H1 (cell line): ENCODE results near the gene YOD1. TPM values are rescaled to one million over a fixed set of nuclear protein-coding genes. Genes with fewer than 3 reads are reported as not detected.

Experiments used
- CTCF ChIA-PET: fragments of 300-600 bp; sonication (Branson Sonifier 250); formaldehyde crosslinking; loops from one replicate; lab custom pipeline; 2021; ENCODE audit not compliant: partially characterized antibody; lab: Charles Lee
- POLR2A ChIA-PET: fragments of 300-600 bp; sonication (Branson Sonifier 250); formaldehyde crosslinking; loops from one replicate; lab custom pipeline; 2021; ENCODE audit warnings: inconsistent platforms; ENCODE audit not compliant: partially characterized antibody; lab: Charles Lee
- DNase-seq, 2 experiments: peaks; one replicate each; pipeline versions ENCODE4 v3.0.0 to v3.0.0-alpha.2; 2010 to 2022; ENCODE audit warnings: low spot score in 2 of 2, low read depth in 1 of 2, mixed read lengths in 1 of 2
- FAIRE-seq: peaks from 2 replicates; lab custom pipeline; 2011; peaks lifted over from hg19 to GRCh38; lab: Jason Lieb, UNC
- H2AFZ ChIP-seq: 2 replicates; pipeline ENCODE4 v1.8.1; 2012; ENCODE audit warnings: low read length, inconsistent platforms
- H2AK5ac ChIP-seq: 2 replicates; pipeline ENCODE4 v1.6.1; 2013; ENCODE audit warnings: low read depth, low read length
- H2BK120ac ChIP-seq: replicated peaks from 2 replicates; pipeline ENCODE3; 2013; ENCODE audit warnings: low read depth, low read length, inconsistent platforms
- H2BK12ac ChIP-seq: 2 replicates; pipeline ENCODE4 v1.6.1; 2013; ENCODE audit warnings: low read depth, low read length
- H2BK15ac ChIP-seq: 2 replicates; pipeline ENCODE4 v1.6.1; 2013; ENCODE audit warnings: low read length
- H2BK20ac ChIP-seq: 2 replicates; pipeline ENCODE4 v1.6.1; 2013; ENCODE audit warnings: low read length
- H2BK5ac ChIP-seq: 2 replicates; pipeline ENCODE4 v1.6.1; 2013; ENCODE audit warnings: low read depth, low read length
- H3K14ac ChIP-seq: 2 replicates; pipeline ENCODE4 v1.6.1; 2013; ENCODE audit warnings: inconsistent platforms; ENCODE audit not compliant: insufficient read length
- H3K18ac ChIP-seq: 2 replicates; pipeline ENCODE4 v1.6.1; 2013; ENCODE audit warnings: low read length; ENCODE audit errors: extremely low read depth
- H3K23ac ChIP-seq: 2 replicates; pipeline ENCODE4 v1.6.1; 2013; ENCODE audit warnings: inconsistent platforms; ENCODE audit not compliant: insufficient read length
- H3K23me2 ChIP-seq: 2 replicates; pipeline ENCODE4 v1.6.1; 2013; ENCODE audit warnings: low read depth, low read length
- H3K27ac ChIP-seq: 2 replicates; pipeline ENCODE4 v1.6.1; 2011; ENCODE audit warnings: low read depth, low read length, inconsistent platforms
- H3K27me3 ChIP-seq, 4 experiments: replicated peaks in 1 of 4; 1 replicate in 1 of 4; 2 replicates in 3 of 4; pipeline versions ENCODE4 v1.6.1 to v1.8.1; 2011 to 2013; ENCODE audit warnings: low read length in 3 of 4, mild to moderate bottlenecking in 3 of 4, inconsistent platforms in 2 of 4, mixed read lengths in 2 of 4, moderate library complexity in 1 of 4; ENCODE audit not compliant: control insufficient read depth in 3 of 4, insufficient read depth in 3 of 4; ENCODE audit errors: extremely low read depth in 1 of 4
- H3K36me3 ChIP-seq, 4 experiments: 2 replicates each; pipeline versions ENCODE4 v1.6.1 to v1.8.1; 2011 to 2013; ENCODE audit warnings: mild to moderate bottlenecking in 4 of 4, low read length in 3 of 4, moderate library complexity in 2 of 4, control low read depth in 1 of 4, inconsistent platforms in 1 of 4; ENCODE audit not compliant: insufficient read depth in 4 of 4, control insufficient read depth in 2 of 4
- H3K4ac ChIP-seq: replicated peaks from 2 replicates; pipeline ENCODE3; 2013; ENCODE audit warnings: low read length, low read depth, mixed read lengths, inconsistent platforms; ENCODE audit not compliant: insufficient read length
- H3K4me1 ChIP-seq, 4 experiments: replicated peaks in 1 of 4; 1 replicate in 1 of 4; 2 replicates in 3 of 4; pipeline versions ENCODE4 v1.6.1 to v1.8.1; 2011 to 2013; ENCODE audit warnings: low read length in 3 of 4, inconsistent platforms in 2 of 4, mixed read lengths in 1 of 4; ENCODE audit not compliant: insufficient read depth in 4 of 4, control insufficient read depth in 3 of 4
- H3K4me2 ChIP-seq, 2 experiments: 2 replicates each; pipeline versions ENCODE4 v1.6.1 to v1.8.1; 2011 to 2013; ENCODE audit warnings: low read depth in 2 of 2, low read length in 2 of 2, control low read depth in 1 of 2, inconsistent platforms in 1 of 2, mild to moderate bottlenecking in 1 of 2; ENCODE audit not compliant: insufficient read depth in 1 of 2
- H3K4me3 ChIP-seq, 4 experiments: fragments of 200-600, 300-600 bp in 1 of 4; sonication (generic), shearing (Covaris generic), sonication (Bioruptor Twin) in 1 of 4; 2 replicates each; pipeline versions ENCODE4 v1.5.1 to v1.8.1; 2011 to 2016; ENCODE audit warnings: low read length in 4 of 4, low read depth in 3 of 4, control low read depth in 2 of 4, inconsistent platforms in 2 of 4, mild to moderate bottlenecking in 2 of 4, mixed read lengths in 1 of 4, moderate library complexity in 1 of 4; ENCODE audit not compliant: insufficient read depth in 2 of 4; ENCODE audit errors: extremely low read depth in 1 of 4
- H3K56ac ChIP-seq: replicated peaks from 2 replicates; pipeline ENCODE3; 2013; ENCODE audit warnings: low read depth, mild to moderate bottlenecking, mixed read lengths, low read length, inconsistent platforms; ENCODE audit not compliant: insufficient read length
- H3K79me1 ChIP-seq: 2 replicates; pipeline ENCODE4 v1.6.1; 2013; ENCODE audit warnings: low read depth, low read length, control low read depth
- H3K79me2 ChIP-seq, 2 experiments: 2 replicates each; pipeline versions ENCODE4 v1.6.1 to v1.8.1; 2012 to 2013; ENCODE audit warnings: low read length in 2 of 2, mild to moderate bottlenecking in 2 of 2, inconsistent platforms in 1 of 2; ENCODE audit not compliant: insufficient read depth in 2 of 2, control insufficient read depth in 1 of 2
- H3K9ac ChIP-seq, 4 experiments: replicated peaks in 1 of 4; 1 replicate in 1 of 4; 2 replicates in 3 of 4; pipeline versions ENCODE4 v1.6.1 to v1.8.1; 2011 to 2013; ENCODE audit warnings: low read depth in 3 of 4, low read length in 3 of 4, control low read depth in 2 of 4, mild to moderate bottlenecking in 2 of 4, moderate library complexity in 2 of 4, inconsistent platforms in 1 of 4; ENCODE audit errors: extremely low read depth in 1 of 4
- H3K9me3 ChIP-seq, 2 experiments: 2 replicates each; pipeline versions ENCODE4 v1.6.1 to v1.8.1; 2012 to 2013; ENCODE audit warnings: mild to moderate bottlenecking in 2 of 2, moderate library complexity in 2 of 2, control low read depth in 1 of 2, inconsistent platforms in 1 of 2, low read depth in 1 of 2, low read length in 1 of 2, mixed read lengths in 1 of 2; ENCODE audit not compliant: insufficient read depth in 2 of 2
- H4K20me1 ChIP-seq, 2 experiments: replicated peaks in 1 of 2; 2 replicates each; pipeline versions ENCODE3 to v1.8.1; 2011 to 2013; ENCODE audit warnings: inconsistent platforms in 2 of 2, low read length in 2 of 2, mild to moderate bottlenecking in 1 of 2; ENCODE audit not compliant: insufficient read depth in 2 of 2, control insufficient read depth in 1 of 2
- H4K5ac ChIP-seq: 2 replicates; pipeline ENCODE4 v1.6.1; 2013; ENCODE audit warnings: low read length, low read depth, mixed read lengths, inconsistent platforms; ENCODE audit not compliant: insufficient read length
- H4K8ac ChIP-seq: 2 replicates; pipeline ENCODE4 v1.8.0; 2013; ENCODE audit warnings: mild to moderate bottlenecking, moderate library complexity, low read length, inconsistent platforms; ENCODE audit not compliant: insufficient read depth; ENCODE audit errors: extremely low read depth
- H4K91ac ChIP-seq: replicated peaks from 2 replicates; pipeline ENCODE3; 2013; ENCODE audit warnings: low read length, mixed read lengths, inconsistent platforms; ENCODE audit not compliant: insufficient read length
- CTBP2 ChIP-seq: IDR thresholded peaks from 2 replicates; pipeline ENCODE4 v1.7.0; 2011; ENCODE audit warnings: borderline replicate concordance, mild to moderate bottlenecking, moderate library complexity, mixed read lengths, low read length; ENCODE audit not compliant: insufficient read depth, insufficient read length
- JUND ChIP-seq: IDR thresholded peaks from 2 replicates; pipeline ENCODE4 v1.6.1; 2011; ENCODE audit warnings: mild to moderate bottlenecking, improper control_type of control experiment, low read length
- MAX ChIP-seq: IDR thresholded peaks from 2 replicates; pipeline ENCODE4 v1.6.1; 2012; ENCODE audit warnings: inconsistent platforms
- SIRT6 ChIP-seq: IDR thresholded peaks from one replicate; pipeline ENCODE4 v1.7.1; 2012; ENCODE audit warnings: low read length, inconsistent platforms
- SP4 ChIP-seq: IDR thresholded peaks from 2 replicates; pipeline ENCODE4 v1.6.1; 2012; ENCODE audit warnings: low read length, inconsistent platforms
- SUZ12 ChIP-seq: fragments of 200-600 bp; sonication (generic); IDR thresholded peaks from 2 replicates; pipeline ENCODE4 v1.6.1; 2012; ENCODE audit warnings: mild to moderate bottlenecking, inconsistent platforms, low read length, moderate library complexity, mixed read lengths
- TAF1 ChIP-seq: IDR thresholded peaks from 2 replicates; pipeline ENCODE4 v1.6.1; 2011; ENCODE audit warnings: mild to moderate bottlenecking, low read depth, low read length
- TCF12 ChIP-seq: IDR thresholded peaks from 2 replicates; pipeline ENCODE4 v1.6.1; 2011; ENCODE audit warnings: low read depth, mild to moderate bottlenecking, low read length
- WGBS, 2 experiments: shearing (Covaris generic) in 1 of 2; methylation state at CpG; one replicate each; pipeline versions ENCODE4 v1.1.6 to v1.1.7; 2013 to 2015; ENCODE audit warnings: low lambda C conversion rate in 2 of 2, mixed read lengths in 2 of 2, inconsistent platforms in 1 of 2, low coverage in 1 of 2, missing lambda C conversion rate in 1 of 2; ENCODE audit not compliant: insufficient replicate concordance in 2 of 2, insufficient coverage in 1 of 2, insufficient read length in 1 of 2; ENCODE audit errors: extremely low coverage in 1 of 2, missing lambda C conversion rate in 1 of 2; 5-methylcytosine and 5-hydroxymethylcytosine counted together
- polyA plus RNA-seq, 7 experiments: library from polyadenylated mRNA; depleted of rRNA in 3 of 7; stranded (reverse) in 5 of 7; unstranded in 2 of 7; fragments of >200 nt in 5 of 7; fragments of 200-250 nt in 2 of 7; gene quantifications; 1 replicate in 5 of 7; 2 replicates in 1 of 7; 4 replicates in 1 of 7; pipeline versions ENCODE4 v1.2.1 to v1.2.3, GENCODE V29; 2011 to 2013; ENCODE audit warnings: missing spikeins in 2 of 7, mixed read lengths in 2 of 7
- total RNA-seq: library from RNA; stranded (reverse); fragmentation: NEBNext Ultra II Directional; extraction: Animal tissue kit (Norgen Biotek cat#: 25700); gene quantifications from 2 replicates; pipeline ENCODE4 v1.2.1, GENCODE V29; 2021

Gene YOD1
- total and polyA plus RNA-seq, 2 of the 8 experiments (the other 6 are each of a cell fraction or from before 2014, with no cell fraction given): 1.9 to 11.8 TPM

- no peak for DNase-seq
Observed at GRCh38 chr1:207021139-207021861, 29.7 kb downstream of the YOD1 start.

More at GRCh38 chr1:207021139-207021861, 29.7 kb downstream of the YOD1 start:
- no peak overlapping the region for H2BK5ac ChIP-seq
- H3K9ac ChIP-seq: no peak overlapping the region
- no peak overlapping the region for H3K4me2 ChIP-seq
- H3K4me3 ChIP-seq: no peak overlapping the region
- no peak overlapping the region for H4K91ac ChIP-seq
- no peak overlapping the region for H3K18ac ChIP-seq
- no peak overlapping the region for H3K27ac ChIP-seq
- H3K56ac ChIP-seq: no peak overlapping the region
- FAIRE-seq: no peak
- peaks cover 3 to 11% (median 5%) of the 10 kb centered on the region in 4 experiments; a peak in 6 of 7 replicates for H3K4me1 ChIP-seq
- CTCF ChIA-PET: interaction anchor here (1.0 to 10.5 kb wide), 5 partner anchors 13 to 56 kb away, joined by 3 to 122 read pairs (median 3); no protein-coding TSS in a partner anchor
- H2AK5ac ChIP-seq: no peak overlapping the region
- H3K27me3 ChIP-seq: no peaks in the 10 kb centered on the region
- H2BK20ac ChIP-seq: no peak overlapping the region
- no peaks in the 10 kb centered on the region for H4K20me1 ChIP-seq
- H4K5ac ChIP-seq: no peak overlapping the region
- H2BK15ac ChIP-seq: no peak overlapping the region
- H3K4ac ChIP-seq: no peak overlapping the region
- H3K79me1 ChIP-seq: no peaks in the 10 kb centered on the region
- no peaks in the 10 kb centered on the region for H3K23me2 ChIP-seq
- peaks cover 0 to 2% (median 0%) of the 10 kb centered on the region in 4 experiments; a peak in 2 of 8 replicates for H3K36me3 ChIP-seq
- 85% methylated on average over 8 of the region's 8 CpGs; no CpG with 5 or more reads in 1 of the 2 experiments for WGBS, 2 experiments
- no peak overlapping the region for H2BK120ac ChIP-seq
- H3K14ac ChIP-seq: no peak overlapping the region
- POLR2A ChIA-PET: interaction anchor here (2.1 kb wide), 1 partner anchor 9 kb away, joined by 4 read pairs; no protein-coding TSS in a partner anchor
- H3K9me3 ChIP-seq: no peaks in the 10 kb centered on the region
- H2BK12ac ChIP-seq: no peak overlapping the region
- no peaks in the 10 kb centered on the region for H3K79me2 ChIP-seq
- H4K8ac ChIP-seq: no peak overlapping the region
- TF ChIP-seq MAX (no peak), JUND (no peak), SUZ12 (no peak), CTBP2 (no peak), TAF1 (no peak), SIRT6 (no peak), TCF12 (no peak), SP4 (no peak)
- no peak overlapping the region for H2AFZ ChIP-seq
- H3K23ac ChIP-seq: no peak overlapping the region
